Right ventricle myocardium superior (tissue), 1 donor: ENCODE measurements around the gene MS4A6E. TPM values are rescaled to one million over a fixed set of nuclear protein-coding genes. Genes with fewer than 3 reads are reported as not detected.
"Not testable (repeated sequence)": the region's sequence is repeated elsewhere in the genome, so short reads cannot be mapped to it uniquely, and the experiment has no call there.

Experiments
- ATAC-seq: fragments of 200-7000 bp; cut with Tn5 transposase; one replicate; pipeline ENCODE4 v1.9.1; 2020; ENCODE audit warnings: mild to moderate bottlenecking; ENCODE audit not compliant: poor library complexity
- DNase-seq: peaks from one replicate; pipeline ENCODE4 v3.0.0-alpha.2; 2020
- intact Hi-C: fragments of 100-400 bp; cut with DNase I; formaldehyde crosslinking; loops from one replicate; pipeline ENCODE4 v1.11.2; 2022
- total RNA-seq: library from RNA; stranded (reverse); fragmentation: NEBNext Ultra II Directional; extraction: Animal tissue kit (Norgen Biotek cat#: 25700); gene quantifications from one replicate; pipeline ENCODE4 v1.2.1, GENCODE V29; 2021
- donor health status: DM: no; HTN: yes; CAD: no; lungs with severe emphysema.

Gene MS4A6E
- total RNA-seq, 1 donor from 2014 or later: not detected

GRCh38 chr11:60332846-60333245, 5.8 kb downstream of the MS4A6E start:
- DNase-seq (no peak), ATAC-seq (peak; percentile 75)
- intact Hi-C loops: no loop called here

- DNase-seq (no peak), ATAC-seq (peak; percentile 46)
These were observed 7.1 kb downstream of the MS4A6E start for GRCh38 chr11:60334005-60334620.

GRCh38 chr11:60336767-60337391, 9.8 kb downstream of the MS4A6E start:
- ATAC-seq (no peak), DNase-seq (no peak)
- intact Hi-C loops: no loop called here

More at GRCh38 chr11:60334005-60334620, 7.1 kb downstream of the MS4A6E start:
- intact Hi-C loops: no loop called here

GRCh38 chr11:60338053-60338452, 11.0 kb downstream of the MS4A6E start:
- intact Hi-C loops: no loop called here
- no peak for DNase-seq
- ATAC-seq: no peak

GRCh38 chr11:60339356-60339755, 12.3 kb downstream of the MS4A6E start:
- DNase-seq: no peak
- intact Hi-C loops: no loop called here
- ATAC-seq: no peak

GRCh38 chr11:60343094-60343704, 16.1 kb downstream of the MS4A6E start:
- intact Hi-C loops: no loop called here
- ATAC-seq: no peak
- no peak for DNase-seq

- DNase-seq (no peak), ATAC-seq (no peak)
- intact Hi-C loops: no loop called here
These were observed 17.1 kb downstream of the MS4A6E start for GRCh38 chr11:60344146-60344545.

GRCh38 chr11:60345489-60345888, 18.4 kb downstream of the MS4A6E start:
- no peak for ATAC-seq
- intact Hi-C loops: no loop called here
- peak; percentile 59 for DNase-seq

- ATAC-seq (no peak), DNase-seq (no peak)
- intact Hi-C loops: no loop called here
These were observed 20.2 kb downstream of the MS4A6E start for GRCh38 chr11:60347084-60347797.

GRCh38 chr11:60348116-60348515, 21.1 kb downstream of the MS4A6E start:
- DNase-seq: no peak
- intact Hi-C loops: no loop called here

GRCh38 chr11:60349990-60350389, 22.9 kb downstream of the MS4A6E start:
- no peak for DNase-seq
- ATAC-seq: peak; percentile 39

More at GRCh38 chr11:60348116-60348515, 21.1 kb downstream of the MS4A6E start:
- ATAC-seq: no peak

GRCh38 chr11:60357771-60358170, 30.7 kb downstream of the MS4A6E start:
- intact Hi-C loops: no loop called here
- no peak for DNase-seq
- no peak for ATAC-seq

More at GRCh38 chr11:60349990-60350389, 22.9 kb downstream of the MS4A6E start:
- intact Hi-C loops: no loop called here

- no peak for DNase-seq
- no peak for ATAC-seq
- intact Hi-C loops: no loop called here
These were observed 33.6 kb downstream of the MS4A6E start for GRCh38 chr11:60360621-60361020.

- intact Hi-C loops: no loop called here
- no peak for ATAC-seq
- DNase-seq: no peak
These were observed 35.2 kb downstream of the MS4A6E start for GRCh38 chr11:60362241-60362640.

- ATAC-seq (peak; percentile 83), DNase-seq (peak; percentile 41)
- intact Hi-C loops: no loop called here
These were observed 36.8 kb downstream of the MS4A6E start for GRCh38 chr11:60363542-60364470.

- intact Hi-C loops, ATAC-seq, DNase-seq: not testable (repeated sequence)
These were observed 39.3 kb downstream of the MS4A6E start for GRCh38 chr11:60366262-60366904.

- ATAC-seq: no peak
- no peak for DNase-seq
- intact Hi-C loops: no loop called here
These were observed 40.0 kb downstream of the MS4A6E start for GRCh38 chr11:60367009-60367408.

- DNase-seq: no peak
- no peak for ATAC-seq
- intact Hi-C loops: no loop called here
These were observed 40.8 kb downstream of the MS4A6E start for GRCh38 chr11:60367896-60368295.
